Stimulated activated CD8-positive, alpha-beta memory T cell treated with anti-CD3 and anti-CD28 coated beads, Interleukin-4, amount 100 ng/mL, for 48 hours (primary cell): ENCODE data around the gene SP140.
"Not testable (repeated sequence)": the region's sequence is repeated elsewhere in the genome, so short reads cannot be mapped to it uniquely, and the experiment has no call there.

ENCODE experiments used
- DNase-seq: peaks from one replicate; pipeline ENCODE4 v3.0.0-alpha.2; 2020

SP140 gene

GRCh38 chr2:230226051-230226551 lies 565 bp downstream of the SP140 start:
- no peak for DNase-seq

- DNase-seq = no peak
Observed at GRCh38 chr2:230227216-230227615, 1.7 kb downstream of the SP140 start.

- no peak for DNase-seq
Observed at GRCh38 chr2:230230087-230230486, 4.6 kb downstream of the SP140 start.

GRCh38 chr2:230230496-230231200 lies 5.1 kb downstream of the SP140 start:
- no peak for DNase-seq

- DNase-seq = no peak
Observed at GRCh38 chr2:230231251-230231650, 5.7 kb downstream of the SP140 start.

- no peak for DNase-seq
Observed at GRCh38 chr2:230234122-230234722, 8.7 kb downstream of the SP140 start.

GRCh38 chr2:230234845-230235244 lies 9.3 kb downstream of the SP140 start:
- DNase-seq = no peak

GRCh38 chr2:230244211-230244610 lies 18.7 kb downstream of the SP140 start:
- no peak for DNase-seq

- DNase-seq = no peak
Observed at GRCh38 chr2:230246206-230246605, 20.7 kb downstream of the SP140 start.

GRCh38 chr2:230250231-230250630 lies 24.7 kb downstream of the SP140 start:
- DNase-seq = no peak

GRCh38 chr2:230254152-230254881 lies 28.8 kb downstream of the SP140 start:
- no peak for DNase-seq

GRCh38 chr2:230256733-230257332 lies 31.3 kb downstream of the SP140 start:
- no peak for DNase-seq

- DNase-seq = no peak
Observed at GRCh38 chr2:230258483-230258882, 32.9 kb downstream of the SP140 start.

- no peak for DNase-seq
Observed at GRCh38 chr2:230262246-230262645, 36.7 kb downstream of the SP140 start.

- not testable (repeated sequence) for DNase-seq
Observed at GRCh38 chr2:230264945-230265344, 39.4 kb downstream of the SP140 start.

- DNase-seq = no peak
Observed at GRCh38 chr2:230266638-230267037, 41.1 kb downstream of the SP140 start.

GRCh38 chr2:230267059-230267458 lies 41.5 kb downstream of the SP140 start:
- no peak for DNase-seq

- DNase-seq = no peak
Observed at GRCh38 chr2:230267556-230267955, 42.0 kb downstream of the SP140 start.

GRCh38 chr2:230268606-230269243 lies 43.2 kb downstream of the SP140 start:
- DNase-seq = no peak

- peak; percentile 52 for DNase-seq
Observed at GRCh38 chr2:230269715-230270114, 44.2 kb downstream of the SP140 start.

- no peak for DNase-seq
Observed at GRCh38 chr2:230282936-230283335, 57.4 kb downstream of the SP140 start.

GRCh38 chr2:230286048-230286447 lies 60.5 kb downstream of the SP140 start:
- no peak for DNase-seq

- DNase-seq = not testable (repeated sequence)
Observed at GRCh38 chr2:230289311-230289710, 63.8 kb downstream of the SP140 start.
